Fibroblast of mammary gland (primary cell): ENCODE data around the gene ARID1B.
A peak's percentile ranks its signal among the peaks of the same experiment; 100 is the strongest.

Source experiments
- DNase-seq: peaks from one replicate; pipeline ENCODE4 v3.0.0-alpha.2; 2010; ENCODE audit warnings: low read depth
- H3K4me3 ChIP-seq: 2 replicates; pipeline ENCODE4 v1.5.1; 2011; ENCODE audit warnings: low read depth, mild to moderate bottlenecking, low read length, moderate library complexity; ENCODE audit not compliant: control insufficient read depth
- TF ChIP-seq, protein P1 (sequence below): conservative IDR thresholded peaks from 2 replicates; pipeline ENCODE4 v1.5.1; 2011; ENCODE audit warnings: low read depth, low read length, inconsistent platforms; ENCODE audit not compliant: control insufficient read depth, insufficient read depth

Gene ARID1B

DNA sequence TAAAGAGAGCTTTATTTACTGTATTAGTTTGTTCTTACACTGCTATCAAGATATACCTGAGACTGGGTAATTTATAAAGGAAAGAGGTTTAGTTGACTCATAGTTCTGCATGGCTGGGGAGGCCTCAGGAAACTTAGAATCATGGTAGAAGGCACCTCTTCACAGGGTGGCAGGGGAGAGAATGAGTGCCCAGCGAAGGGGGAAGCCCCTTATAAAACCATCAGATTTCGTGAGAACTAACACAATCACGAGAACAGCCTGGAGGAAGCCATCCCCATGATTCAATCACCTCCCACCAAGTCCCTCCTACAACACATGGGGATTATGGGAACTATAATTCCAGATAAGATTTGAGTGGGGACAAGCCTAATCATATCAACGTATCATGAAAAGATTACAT, 27.2 kb downstream of the ARID1B start:
- DNase-seq: no peak
- TF ChIP-seq, protein P1, sequence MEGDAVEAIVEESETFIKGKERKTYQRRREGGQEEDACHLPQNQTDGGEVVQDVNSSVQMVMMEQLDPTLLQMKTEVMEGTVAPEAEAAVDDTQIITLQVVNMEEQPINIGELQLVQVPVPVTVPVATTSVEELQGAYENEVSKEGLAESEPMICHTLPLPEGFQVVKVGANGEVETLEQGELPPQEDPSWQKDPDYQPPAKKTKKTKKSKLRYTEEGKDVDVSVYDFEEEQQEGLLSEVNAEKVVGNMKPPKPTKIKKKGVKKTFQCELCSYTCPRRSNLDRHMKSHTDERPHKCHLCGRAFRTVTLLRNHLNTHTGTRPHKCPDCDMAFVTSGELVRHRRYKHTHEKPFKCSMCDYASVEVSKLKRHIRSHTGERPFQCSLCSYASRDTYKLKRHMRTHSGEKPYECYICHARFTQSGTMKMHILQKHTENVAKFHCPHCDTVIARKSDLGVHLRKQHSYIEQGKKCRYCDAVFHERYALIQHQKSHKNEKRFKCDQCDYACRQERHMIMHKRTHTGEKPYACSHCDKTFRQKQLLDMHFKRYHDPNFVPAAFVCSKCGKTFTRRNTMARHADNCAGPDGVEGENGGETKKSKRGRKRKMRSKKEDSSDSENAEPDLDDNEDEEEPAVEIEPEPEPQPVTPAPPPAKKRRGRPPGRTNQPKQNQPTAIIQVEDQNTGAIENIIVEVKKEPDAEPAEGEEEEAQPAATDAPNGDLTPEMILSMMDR: no peak
- H3K4me3 ChIP-seq: no peak overlapping the region

DNA sequence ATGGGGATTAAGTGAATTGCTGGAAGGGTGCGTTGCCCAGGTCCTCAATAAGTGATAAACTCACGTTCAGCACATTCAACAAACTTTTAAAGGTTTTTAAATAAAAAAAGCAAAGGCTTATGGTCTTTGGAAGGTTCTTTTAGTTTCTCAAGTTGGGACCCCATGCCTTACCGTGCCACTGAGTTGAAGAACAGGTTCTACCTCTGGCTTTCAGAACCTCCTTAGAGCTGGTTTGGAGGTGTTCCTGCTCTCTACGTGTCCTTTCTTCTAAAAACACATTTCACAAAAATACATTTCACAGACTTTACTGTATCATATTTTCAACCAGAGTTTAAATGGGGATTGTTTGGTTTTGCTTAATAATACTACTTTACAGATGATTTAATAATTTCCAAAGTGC, 29.0 kb downstream of the ARID1B start:
- TF ChIP-seq, protein P1: no peak
- DNase-seq: no peak
- no peak overlapping the region for H3K4me3 ChIP-seq

DNA sequence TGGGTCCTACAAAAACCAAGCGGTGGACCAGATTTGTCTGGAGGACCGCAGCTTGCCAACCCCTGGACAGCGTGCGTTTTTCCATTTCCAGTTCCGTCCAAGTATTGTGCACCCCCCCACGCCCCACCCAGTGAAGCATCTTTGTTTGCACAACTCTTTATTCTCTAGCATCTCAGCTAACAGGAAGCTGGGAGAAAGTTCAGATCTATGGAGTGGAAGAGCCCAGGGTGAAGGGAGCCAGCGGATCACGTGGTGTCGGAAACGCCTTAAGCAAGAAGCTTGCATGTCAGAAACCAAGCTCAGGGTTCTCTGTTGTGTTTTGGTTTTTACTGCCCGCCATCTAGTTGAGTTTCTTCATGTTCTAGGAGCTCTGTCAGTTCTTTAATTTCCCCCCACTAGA, 29.9 kb downstream of the ARID1B start:
- H3K4me3 ChIP-seq: no peak overlapping the region
- no peak for DNase-seq
- TF ChIP-seq, protein P1: no peak

DNA sequence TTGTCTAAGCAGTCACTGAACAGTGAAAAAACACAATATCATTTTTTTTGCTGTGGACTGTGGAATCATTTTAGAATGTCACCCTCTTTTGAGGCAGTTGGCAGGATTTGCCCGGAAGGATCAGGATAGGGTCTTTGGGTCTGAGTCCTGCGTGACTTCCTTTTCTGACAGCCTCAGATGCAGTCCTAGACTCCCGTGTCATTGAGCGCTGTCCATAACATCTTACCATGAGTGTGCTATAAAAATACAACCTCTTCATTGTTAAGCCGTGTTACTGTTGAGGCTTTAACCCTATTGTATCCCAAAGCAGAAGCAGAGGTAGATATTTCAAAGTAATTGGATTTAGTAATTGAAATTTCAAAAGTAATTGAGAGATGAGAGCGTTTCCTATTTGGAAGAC, 30.6 kb downstream of the ARID1B start:
- TF ChIP-seq, protein P1: no peak
- no peak overlapping the region for H3K4me3 ChIP-seq
- no peak for DNase-seq

DNA sequence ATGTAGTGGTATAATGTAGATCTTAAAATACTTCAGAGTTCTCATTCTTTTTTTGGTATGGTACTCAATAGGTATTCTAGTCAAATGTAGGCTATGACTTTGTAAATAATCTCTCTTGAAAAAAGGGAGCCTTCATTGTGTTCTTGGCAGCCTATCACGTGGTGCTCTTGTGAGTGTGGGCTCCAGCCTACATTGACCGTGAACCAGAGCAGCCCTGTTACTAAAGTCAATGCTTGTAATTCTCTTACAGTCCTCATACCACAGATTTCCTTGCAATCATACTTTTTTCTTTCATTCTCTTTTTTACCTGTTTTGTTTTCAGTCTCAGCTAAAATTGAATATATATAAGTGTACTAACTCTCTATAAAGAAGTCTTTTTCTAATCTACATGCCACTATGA, 31.1 kb downstream of the ARID1B start:
- H3K4me3 ChIP-seq: no peak overlapping the region
- TF ChIP-seq, protein P1: no peak
- DNase-seq: peak; percentile 53

DNA sequence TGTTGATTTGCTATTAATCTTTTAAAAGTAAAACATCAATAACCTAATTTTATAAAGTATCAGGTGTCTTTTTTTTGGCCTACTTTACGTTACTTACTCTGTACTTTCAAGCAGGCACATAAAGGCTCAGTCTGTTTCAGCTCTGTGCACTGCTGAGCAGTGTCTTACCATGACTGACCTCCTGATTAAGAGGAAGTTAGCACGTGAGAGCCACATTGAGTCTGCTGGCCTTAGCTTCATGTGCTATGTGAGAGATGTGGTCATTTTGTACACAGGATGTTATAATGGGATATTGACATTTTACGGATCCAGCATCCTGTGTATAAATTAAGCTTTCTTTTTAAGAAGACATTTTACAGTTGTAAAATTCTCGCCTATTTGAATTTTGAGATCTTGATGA, 31.9 kb downstream of the ARID1B start:
- no peak overlapping the region for H3K4me3 ChIP-seq
- TF ChIP-seq, protein P1: no peak
- peak; percentile 86 for DNase-seq
